GM19328 (cell line): ENCODE results near the gene DNAJA3.
"Not testable (repeated sequence)": the region's sequence is repeated elsewhere in the genome, so short reads cannot be mapped to it uniquely, and the experiment has no call there.

Source experiments
- ATAC-seq: cut with Tn5 transposase; IDR thresholded peaks from one replicate; pipeline ENCODE4 v1.9.1; 2021; ENCODE audit warnings: mild to moderate bottlenecking, moderate library complexity; ENCODE audit not compliant: unreplicated experiment

Gene DNAJA3

GRCh38 chr16:4386951-4387565, 38.6 kb upstream of the DNAJA3 start:
- no peak for ATAC-seq

DNA sequence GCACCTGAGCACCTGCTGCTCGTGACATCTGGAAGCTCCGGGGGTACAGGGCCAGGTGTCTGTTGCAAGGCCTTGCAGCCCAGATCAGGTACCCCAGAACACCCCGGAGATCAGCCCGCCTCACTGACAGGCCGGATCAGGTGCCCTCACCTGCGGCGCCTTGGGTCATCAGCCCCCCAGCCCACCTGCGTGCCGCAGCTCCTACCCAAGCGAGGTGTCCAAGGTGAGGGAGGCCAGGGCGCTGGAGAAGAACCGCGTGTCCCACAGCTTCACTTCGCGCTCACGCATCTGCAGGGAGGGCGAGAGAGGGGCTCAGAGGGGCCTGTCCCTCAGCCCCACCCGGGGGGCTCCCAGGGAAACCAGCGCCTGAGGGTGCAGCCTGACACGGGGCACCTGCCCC, 37.9 kb upstream of the DNAJA3 start:
- ATAC-seq = no peak

GRCh38 chr16:4388271-4389021, 37.2 kb upstream of the DNAJA3 start:
- ATAC-seq = no peak

- no peak for ATAC-seq
Measured at GRCh38 chr16:4389051-4389955, 36.4 kb upstream of the DNAJA3 start.

DNA sequence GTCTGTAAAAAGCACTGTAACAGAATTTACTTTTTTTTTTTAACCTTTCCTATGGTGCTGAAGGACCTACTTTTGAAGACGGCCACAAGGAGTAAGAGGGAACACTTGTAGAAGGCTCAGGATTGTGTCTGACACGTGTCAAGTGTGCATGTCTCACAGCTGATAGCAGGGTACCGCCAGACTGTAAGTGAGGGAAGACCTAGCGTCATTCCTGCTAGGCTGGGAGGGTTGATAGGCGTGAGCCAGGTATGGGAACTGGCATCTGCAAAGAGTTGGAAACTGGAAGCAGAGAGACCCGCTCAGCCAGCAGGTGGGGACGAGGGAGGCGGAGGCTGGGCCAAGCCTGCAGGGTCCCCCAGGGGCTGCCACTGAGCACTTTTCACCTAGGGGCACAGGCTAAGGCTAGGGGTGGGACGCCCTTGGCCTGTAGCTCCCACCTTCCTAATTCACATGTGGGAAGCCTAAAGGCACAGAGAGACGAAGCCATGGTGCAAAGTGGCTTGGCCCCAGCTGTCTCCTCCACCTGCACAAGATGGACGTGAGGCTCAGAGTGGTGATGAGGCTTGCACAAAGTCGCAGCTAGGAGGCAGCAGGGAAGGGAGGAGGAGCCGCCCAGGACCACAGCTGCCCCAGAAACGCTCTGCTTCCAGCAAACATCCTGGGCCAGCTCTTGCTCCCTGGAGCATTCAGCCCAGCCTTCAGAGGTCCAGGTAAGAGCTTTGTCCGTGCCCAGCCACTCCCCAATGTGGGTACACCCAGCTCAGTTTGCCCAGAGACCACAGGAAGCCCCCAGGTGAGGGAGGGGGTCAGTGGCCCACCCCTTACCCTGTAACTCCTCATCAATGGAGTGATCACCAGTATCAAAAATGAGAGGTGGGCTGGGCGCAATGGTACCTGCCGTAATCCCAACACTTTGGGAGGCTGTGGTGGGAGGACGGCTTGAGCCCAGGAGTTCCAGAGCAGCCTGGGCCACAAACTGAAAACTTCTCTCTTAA, 35.1 kb upstream of the DNAJA3 start:
- ATAC-seq = no peak

- no peak for ATAC-seq
Measured at GRCh38 chr16:4391631-4392381, 33.9 kb upstream of the DNAJA3 start.

DNA sequence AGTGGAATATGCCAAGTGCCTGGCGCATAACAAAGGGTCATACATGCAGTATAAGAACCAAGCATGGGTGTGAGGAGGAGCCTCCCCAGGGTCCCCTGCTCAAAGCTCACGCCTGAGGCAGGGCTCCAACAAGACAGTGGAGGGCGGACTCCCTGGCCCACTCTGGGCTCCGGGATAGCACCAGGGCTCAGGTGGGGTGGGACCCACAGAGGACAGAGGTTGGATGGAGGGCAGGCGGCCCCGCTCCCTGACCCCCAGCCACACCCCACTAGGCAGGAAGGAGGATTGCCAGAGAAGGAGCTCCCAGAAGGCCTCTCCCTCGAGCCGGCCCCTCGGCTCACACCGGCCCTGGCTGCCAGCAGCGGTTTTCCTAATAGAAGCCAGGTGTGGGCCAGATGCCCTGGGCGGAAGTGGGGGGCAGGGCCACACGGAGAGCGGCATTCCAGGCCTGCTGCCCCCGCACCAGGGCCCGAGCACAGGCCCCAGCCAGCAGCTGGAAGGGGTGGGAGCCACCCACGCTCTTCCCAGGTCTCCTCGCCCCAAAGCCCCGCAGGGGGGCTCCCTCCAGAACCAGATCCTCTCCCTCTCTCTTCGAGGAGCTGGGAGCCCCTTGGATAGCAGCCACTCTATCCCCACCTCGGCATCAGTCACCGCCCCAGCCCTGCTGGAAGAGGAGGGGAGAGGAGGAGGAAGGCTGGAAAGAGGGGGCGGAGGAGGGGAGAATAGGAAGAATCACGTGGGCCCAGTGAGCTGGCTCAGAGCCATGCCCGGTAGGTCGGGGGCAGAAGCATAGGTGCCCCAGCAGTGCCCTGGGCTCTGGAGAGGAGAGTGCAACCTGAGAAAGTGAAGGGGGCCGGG, 33.1 kb upstream of the DNAJA3 start:
- ATAC-seq = no peak

DNA sequence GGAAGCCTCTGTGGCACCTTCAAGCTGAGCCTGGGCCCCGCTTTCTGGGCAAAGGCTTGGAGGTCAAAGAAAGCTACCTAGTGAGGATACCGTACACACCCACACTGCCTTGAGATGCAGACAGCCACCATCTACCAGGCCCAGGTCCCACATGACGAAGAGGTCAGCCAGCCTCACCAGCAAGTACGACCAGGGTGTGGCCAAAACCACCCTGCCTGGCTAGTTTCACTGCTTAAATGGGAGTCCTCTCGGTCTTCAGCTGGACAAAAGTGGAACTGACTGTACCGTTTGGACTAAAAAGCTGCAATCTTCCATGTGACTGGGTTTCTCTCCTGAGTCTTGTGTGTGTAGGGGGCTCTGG, 32.4 kb upstream of the DNAJA3 start:
- ATAC-seq = no peak

DNA sequence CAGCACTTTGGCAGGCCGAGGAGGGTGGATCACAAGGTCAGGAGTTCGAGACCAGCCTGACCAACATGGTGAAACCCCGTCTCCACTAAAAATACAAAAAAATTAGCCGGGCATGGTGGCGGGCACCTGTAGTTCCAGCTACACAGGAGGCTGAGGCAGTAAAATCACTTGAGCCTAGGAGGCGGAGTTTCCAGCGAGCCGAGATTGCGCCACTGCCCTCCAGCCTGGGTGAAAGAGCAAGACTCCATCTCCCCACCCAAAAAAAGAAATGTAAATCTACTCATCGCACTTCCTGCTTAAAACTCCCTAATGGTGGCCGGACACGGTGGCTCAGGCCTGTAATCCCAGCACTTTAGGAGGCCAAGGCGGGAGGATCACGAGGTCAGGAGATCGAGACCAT, 31.8 kb upstream of the DNAJA3 start:
- not testable (repeated sequence) for ATAC-seq

- no peak for ATAC-seq
Measured at GRCh38 chr16:4395055-4395726, 30.5 kb upstream of the DNAJA3 start.

DNA sequence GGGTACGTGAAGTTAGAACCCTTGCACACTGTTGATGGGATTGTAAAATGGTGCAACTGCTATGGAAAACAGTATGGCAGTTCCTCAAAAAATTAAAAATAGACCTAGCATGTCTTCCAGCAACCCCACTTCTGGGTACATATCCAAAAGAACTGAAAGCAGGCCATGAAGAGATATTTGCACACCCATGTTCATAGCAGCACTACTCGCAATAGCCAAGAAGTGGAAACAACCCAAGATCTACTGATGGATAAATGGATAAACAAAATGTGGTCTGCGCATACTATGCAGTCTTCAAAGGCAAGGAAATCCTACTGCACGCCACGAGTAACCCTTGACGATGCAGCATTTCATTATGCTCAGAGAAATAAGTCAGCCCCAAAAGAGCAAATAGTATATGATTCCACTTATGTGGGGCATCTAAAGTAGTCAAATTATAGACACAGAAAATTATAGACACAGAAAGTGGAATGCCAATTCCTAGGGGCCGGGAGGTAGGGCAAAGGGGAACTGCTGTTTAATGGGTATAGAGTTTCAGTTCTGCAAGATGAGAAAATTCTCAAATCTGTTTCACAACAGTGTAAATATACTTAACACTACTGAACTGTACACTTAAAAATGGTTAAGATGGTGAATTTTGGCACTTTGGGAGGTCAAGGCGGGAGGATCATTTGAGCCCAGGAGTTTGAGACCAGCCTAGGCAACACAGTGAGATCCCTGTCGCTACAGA, 26.5 kb upstream of the DNAJA3 start:
- ATAC-seq = no peak

- ATAC-seq = no peak
Measured at GRCh38 chr16:4401094-4401501, 24.6 kb upstream of the DNAJA3 start.

GRCh38 chr16:4401510-4401909, 24.2 kb upstream of the DNAJA3 start:
- no peak for ATAC-seq

DNA sequence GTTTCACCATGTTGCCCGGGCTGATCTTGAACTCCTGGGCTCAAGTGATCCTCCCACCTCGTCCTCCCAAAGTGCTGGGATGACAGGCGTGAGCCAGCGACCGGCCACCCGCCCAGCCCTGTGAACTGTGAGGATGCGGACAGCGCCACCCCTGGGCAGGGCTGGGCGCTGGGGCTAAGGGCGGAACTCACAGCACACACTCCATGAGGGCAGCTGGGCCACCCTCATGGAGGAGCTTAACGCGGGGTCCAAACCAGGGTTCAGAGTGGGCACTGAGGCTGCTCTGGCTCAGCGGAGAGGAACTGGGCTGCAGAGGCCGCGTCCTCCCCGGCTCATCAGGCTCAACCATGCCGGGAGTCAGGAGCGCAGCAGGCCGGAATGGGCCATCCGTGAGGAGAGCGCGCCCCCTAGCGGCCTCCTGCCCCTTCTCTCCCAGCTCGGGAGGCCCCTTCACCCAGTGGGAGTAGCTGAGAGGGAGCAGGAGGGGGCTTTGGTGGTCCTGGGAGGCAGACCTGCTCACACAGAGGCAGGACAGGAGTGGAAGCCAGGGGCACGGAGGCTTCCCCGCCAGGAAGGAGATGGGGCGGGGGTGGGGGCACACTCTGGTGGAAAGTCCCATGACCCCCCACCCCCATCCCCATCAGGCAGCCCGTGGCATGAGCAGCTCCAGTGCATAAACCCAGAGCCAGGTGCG, 23.1 kb upstream of the DNAJA3 start:
- no peak for ATAC-seq

DNA sequence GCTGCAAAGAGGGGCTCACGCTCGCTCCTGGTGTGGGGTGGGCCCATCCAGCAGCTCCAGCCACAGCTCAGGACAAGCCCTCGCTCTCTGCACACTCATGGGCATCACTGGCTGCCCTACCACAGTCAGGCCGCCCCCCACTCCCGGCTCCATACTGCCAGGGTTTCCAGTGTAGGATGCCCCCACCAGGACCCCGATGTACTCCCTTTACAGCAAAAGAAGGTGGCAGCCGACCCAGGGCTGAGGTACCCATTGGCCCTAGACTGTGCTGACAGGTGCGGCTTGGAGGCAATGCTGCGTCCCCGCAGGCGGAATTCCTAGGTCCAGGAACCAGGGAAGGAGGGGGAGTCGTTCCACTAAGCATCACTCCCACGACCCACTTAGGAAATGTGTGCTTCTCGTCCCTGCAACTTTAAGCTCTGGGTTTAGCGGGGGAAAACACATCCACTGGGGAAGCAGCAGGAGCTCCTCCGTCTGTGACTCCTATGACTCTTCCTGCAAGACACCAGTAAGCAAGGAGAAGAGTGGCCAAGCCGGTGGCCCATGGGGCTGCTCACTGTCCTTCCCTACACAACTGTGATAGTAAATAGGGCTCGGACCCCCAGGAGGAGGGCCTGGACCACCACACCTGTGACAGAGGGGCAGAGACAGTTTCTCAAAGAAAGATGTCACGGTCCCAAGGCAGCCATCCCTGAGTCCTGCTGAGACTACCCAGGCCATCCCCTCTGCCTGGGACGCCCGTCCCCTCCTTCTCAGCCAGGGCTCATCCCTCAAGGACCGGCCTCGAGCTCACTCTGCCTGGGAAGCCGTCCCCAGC, 22.3 kb upstream of the DNAJA3 start:
- no peak for ATAC-seq

DNA sequence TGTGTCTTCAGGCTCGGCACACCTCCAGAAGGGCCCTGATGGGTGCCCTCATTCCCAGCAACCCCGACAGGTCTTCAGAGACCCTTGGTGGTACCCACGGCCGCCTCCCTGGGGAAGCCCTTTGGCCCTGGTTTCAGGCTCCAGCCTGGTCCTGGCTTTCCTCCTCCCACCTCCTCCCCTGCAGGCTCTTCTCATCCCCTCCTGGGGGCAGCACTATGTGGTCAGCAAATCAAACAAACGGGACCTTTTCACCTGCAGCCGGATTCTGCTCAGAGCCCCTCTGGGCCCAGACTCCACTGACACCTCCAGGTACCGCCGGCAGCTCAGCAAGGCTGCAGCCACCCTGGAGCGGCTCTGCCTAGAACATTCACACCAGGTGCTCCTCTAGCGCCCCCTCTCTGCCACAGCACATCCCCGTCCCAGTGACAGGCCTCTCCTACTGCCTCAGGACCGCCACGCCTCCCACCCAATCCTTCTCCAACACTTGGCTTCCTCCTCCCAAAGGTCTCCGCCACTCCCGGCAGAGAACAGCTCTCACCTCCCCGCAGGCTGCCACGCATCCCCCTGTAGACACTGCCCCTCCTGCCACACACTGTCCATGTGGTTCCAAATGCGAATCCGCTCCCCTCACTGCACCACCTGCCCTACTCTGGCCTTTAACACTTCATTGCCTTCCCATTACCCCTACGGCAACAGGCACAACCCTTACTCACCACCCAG, 21.3 kb upstream of the DNAJA3 start:
- ATAC-seq = no peak
